ENCODE results near the gene SNX24. TPM values are rescaled to one million over a fixed set of nuclear protein-coding genes. Genes with fewer than 3 reads are reported as not detected.
"Not testable (repeated sequence)": the region's sequence is repeated elsewhere in the genome, so short reads cannot be mapped to it uniquely, and the experiment has no call there.

SNX24 gene
- total and polyA plus RNA-seq, 2 experiments from 2014 or later, result 18.0 to 27.5 TPM

GRCh38 chr5:122909470-122910100 is 64.2 kb downstream of the SNX24 start:
- H3K9me3 Mint-ChIP-seq, result peaks cover 14% of the 10 kb centered on the region; the same call in 2 of the 3 replicates
- TF ChIP-seq POLR2AphosphoS5 (IDR thresholded peaks at IDR 0.05; ENCODE audit: low read depth), result no peak
- no peak overlapping the region for H3K4me3 Mint-ChIP-seq
- Histone ChIP-seq H3F3A (replicated peaks; ENCODE audit: low read depth) (no peaks in the 10 kb centered on the region), H4K20me1 (replicated peaks; ENCODE audit: insufficient read depth) (no peaks in the 10 kb centered on the region), H3K27me3 (ENCODE audit: insufficient read depth) (no peaks in the 10 kb centered on the region), H2AFZ (no peak overlapping the region), H3K27ac (ENCODE audit: low read depth) (no peak overlapping the region), H3K4me3 (no peak overlapping the region), H3K9me2 (ENCODE audit: insufficient read depth) (no peaks in the 10 kb centered on the region), H3K4me1 (ENCODE audit: insufficient read depth) (no peaks in the 10 kb centered on the region), H3K79me2 (replicated peaks; ENCODE audit: insufficient read depth) (0 out of 2 replicates have a peak, but pooled peaks cover under 1% of the 10 kb centered on the region), H3K4me2 (no peak overlapping the region), H3K36me3 (ENCODE audit: insufficient read depth) (no peaks in the 10 kb centered on the region)
- peaks cover 5% of the 10 kb centered on the region; the same call in 2 of the 3 replicates for H3K4me1 Mint-ChIP-seq
- peaks cover 2% of the 10 kb centered on the region for H3K27me3 Mint-ChIP-seq (ENCODE audit: insufficient read depth, low read depth, poor library complexity)
- no peak for DNase-seq (ENCODE audit: low spot score)
- H3K27ac Mint-ChIP-seq, result no peak overlapping the region
- ATAC-seq, result no peak
- H3K36me3 Mint-ChIP-seq (ENCODE audit: low read depth), result peaks cover 11% of the 10 kb centered on the region; the same call in 2 of the 3 replicates

- not testable (repeated sequence) for H3F3A ChIP-seq (replicated peaks; ENCODE audit: low read depth); H3K4me1 ChIP-seq (ENCODE audit: insufficient read depth); H3K4me2 ChIP-seq; H3K79me2 ChIP-seq (replicated peaks; ENCODE audit: insufficient read depth); ATAC-seq; H3K4me3 Mint-ChIP-seq; H3K4me3 ChIP-seq; H3K27me3 ChIP-seq (ENCODE audit: insufficient read depth); H3K27me3 Mint-ChIP-seq (ENCODE audit: insufficient read depth, low read depth, poor library complexity); H3K27ac ChIP-seq (ENCODE audit: low read depth); H3K27ac Mint-ChIP-seq; H4K20me1 ChIP-seq (replicated peaks; ENCODE audit: insufficient read depth); H3K4me1 Mint-ChIP-seq; H3K9me2 ChIP-seq (ENCODE audit: insufficient read depth); DNase-seq (ENCODE audit: low spot score); H2AFZ ChIP-seq; H3K36me3 ChIP-seq (ENCODE audit: insufficient read depth)
- Mint-ChIP-seq H3K36me3 (ENCODE audit: low read depth) (peaks cover 15% of the 10 kb centered on the region; the same call in 2 of the 3 replicates), H3K9me3 (peaks cover 14% of the 10 kb centered on the region; the same call in 2 of the 3 replicates)
These were observed 68.0 kb downstream of the SNX24 start for GRCh38 chr5:122913436-122913835.

GRCh38 chr5:122915717-122916461 is 70.5 kb downstream of the SNX24 start:
- Histone ChIP-seq H3K27me3 (ENCODE audit: insufficient read depth) (no peaks in the 10 kb centered on the region), H3K27ac (ENCODE audit: low read depth) (no peak overlapping the region), H3K9me2 (ENCODE audit: insufficient read depth) (no peaks in the 10 kb centered on the region), H3F3A (replicated peaks; ENCODE audit: low read depth) (no peaks in the 10 kb centered on the region), H3K36me3 (ENCODE audit: insufficient read depth) (no peaks in the 10 kb centered on the region), H3K4me2 (no peak overlapping the region), H3K79me2 (replicated peaks; ENCODE audit: insufficient read depth) (peaks cover 3% of the 10 kb centered on the region; the same call in 1 of the 2 replicates), H3K4me3 (no peak overlapping the region), H2AFZ (no peak overlapping the region), H3K4me1 (ENCODE audit: insufficient read depth) (peaks cover 14% of the 10 kb centered on the region), H4K20me1 (replicated peaks; ENCODE audit: insufficient read depth) (no peaks in the 10 kb centered on the region)
- Mint-ChIP-seq H3K9me3 (peaks cover 14% of the 10 kb centered on the region; the same call in 2 of the 3 replicates), H3K27me3 (ENCODE audit: insufficient read depth, low read depth, poor library complexity) (peaks cover 6% of the 10 kb centered on the region), H3K36me3 (ENCODE audit: low read depth) (peaks cover 15% of the 10 kb centered on the region; the same call in 2 of the 3 replicates), H3K4me1 (peaks cover 19% of the 10 kb centered on the region), H3K4me3 (no peak overlapping the region), H3K27ac (peak overlapping the region; percentile 34)
- ATAC-seq (peak; percentile 47), DNase-seq (ENCODE audit: low spot score) (no peak)
- TF ChIP-seq ZNF114 (CRISPR knock-in tag; IDR thresholded peaks at IDR 0.05) (no peak), STAT1 (IDR thresholded peaks at IDR 0.05; ENCODE audit: unreplicated experiment) (no peak), POLR2AphosphoS5 (IDR thresholded peaks at IDR 0.05; ENCODE audit: low read depth) (no peak), NANOG (IDR thresholded peaks at IDR 0.05; ENCODE audit: borderline replicate concordance) (no peak), EZH2phosphoT487 (IDR thresholded peaks at IDR 0.05; ENCODE audit: unreplicated experiment) (no peak), CREB1 (CRISPR knock-in tag; IDR thresholded peaks at IDR 0.05; ENCODE audit: low read depth) (no peak), JUNB (IDR thresholded peaks at IDR 0.05; ENCODE audit: unreplicated experiment) (no peak), ZNF331 (CRISPR knock-in tag; IDR thresholded peaks at IDR 0.05; ENCODE audit: low read depth) (no peak), ETS1 (IDR thresholded peaks at IDR 0.05) (no peak)

All from GM23338 (cell line).